HG03103 (cell line): ENCODE measurements around the gene NEK8.
"Not testable (repeated sequence)": the region's sequence is repeated elsewhere in the genome, so short reads cannot be mapped to it uniquely, and the experiment has no call there.

Source experiments
- ATAC-seq: cut with Tn5 transposase; IDR thresholded peaks from one replicate; pipeline ENCODE4 v1.9.1; 2021; ENCODE audit warnings: low read depth; ENCODE audit not compliant: unreplicated experiment

Gene NEK8

DNA sequence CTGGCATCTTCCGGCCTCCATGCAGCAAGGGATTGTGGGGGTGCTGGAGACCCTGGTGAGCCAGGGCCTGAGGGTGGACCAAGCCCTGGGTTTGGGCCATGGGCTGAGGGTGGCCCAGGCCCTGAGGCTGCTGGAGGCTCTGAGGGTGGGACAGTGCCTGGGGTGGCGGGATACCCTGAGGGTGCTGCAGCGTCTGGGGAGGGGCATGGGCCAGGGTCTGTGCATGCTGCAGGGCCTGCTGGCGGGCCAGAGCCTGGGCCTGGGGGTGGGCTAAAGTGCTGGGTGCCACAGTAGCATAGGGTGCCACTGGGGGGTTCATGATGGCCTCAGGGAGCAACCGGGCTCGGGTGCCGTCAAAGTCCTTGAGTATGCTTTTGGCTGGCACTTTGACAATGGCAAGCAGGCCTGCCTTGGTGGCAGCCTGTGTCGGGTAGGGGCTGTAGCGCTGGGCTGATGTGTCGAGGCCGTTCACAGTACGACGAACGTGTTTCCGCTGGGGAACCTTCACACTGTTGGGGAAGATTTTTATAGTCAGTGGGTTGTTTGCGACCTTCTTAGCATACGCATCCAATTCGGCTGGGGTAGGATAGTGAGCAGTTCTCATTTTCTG, 30.8 kb downstream of the NEK8 start:
- no peak for ATAC-seq

DNA sequence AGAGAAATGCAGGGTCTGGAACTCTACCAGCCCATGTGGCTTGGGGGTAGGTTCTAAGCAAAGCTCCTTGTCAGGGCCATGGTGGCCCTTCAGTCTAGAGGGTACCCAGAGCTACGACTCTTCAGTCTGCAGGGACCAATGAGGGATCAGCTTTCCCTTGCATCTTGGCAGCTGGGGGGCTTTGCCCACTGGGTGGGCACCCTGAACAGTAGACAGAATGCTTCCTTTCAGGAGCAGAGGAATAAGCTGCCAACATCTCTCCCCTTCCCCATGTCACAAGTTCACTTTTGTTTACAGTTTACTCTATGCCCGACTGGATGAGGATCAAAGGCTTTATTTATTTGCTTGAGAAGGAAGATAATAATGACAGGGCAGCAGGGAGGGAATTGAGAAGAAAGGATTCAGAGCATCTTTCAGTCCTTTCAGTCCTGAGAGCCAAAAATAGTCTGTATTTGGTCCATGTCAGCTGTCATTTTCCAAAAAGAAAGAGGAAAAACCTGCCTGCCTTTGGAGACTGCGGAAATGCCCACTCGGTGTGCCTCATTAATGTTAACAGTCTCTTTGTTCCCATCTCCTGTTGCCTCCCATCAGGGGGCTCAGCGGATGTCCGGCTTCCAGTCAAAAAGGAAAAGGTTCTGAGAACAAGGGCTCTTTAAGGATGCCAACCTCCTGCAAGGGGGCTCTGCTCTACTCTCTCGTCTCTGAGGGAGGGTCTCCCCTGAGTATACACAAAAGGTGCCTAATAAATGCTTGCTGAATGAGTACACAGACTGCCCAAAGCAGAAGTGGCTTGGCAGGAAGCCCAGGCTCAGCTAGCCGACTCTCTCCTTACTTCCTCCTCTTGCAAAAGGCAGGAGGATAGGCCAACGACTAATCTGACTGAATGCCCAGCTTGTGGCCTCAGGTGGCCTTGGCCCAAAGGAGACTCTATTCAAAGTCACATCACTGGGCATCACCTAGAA, 32.3 kb downstream of the NEK8 start:
- no peak for ATAC-seq

DNA sequence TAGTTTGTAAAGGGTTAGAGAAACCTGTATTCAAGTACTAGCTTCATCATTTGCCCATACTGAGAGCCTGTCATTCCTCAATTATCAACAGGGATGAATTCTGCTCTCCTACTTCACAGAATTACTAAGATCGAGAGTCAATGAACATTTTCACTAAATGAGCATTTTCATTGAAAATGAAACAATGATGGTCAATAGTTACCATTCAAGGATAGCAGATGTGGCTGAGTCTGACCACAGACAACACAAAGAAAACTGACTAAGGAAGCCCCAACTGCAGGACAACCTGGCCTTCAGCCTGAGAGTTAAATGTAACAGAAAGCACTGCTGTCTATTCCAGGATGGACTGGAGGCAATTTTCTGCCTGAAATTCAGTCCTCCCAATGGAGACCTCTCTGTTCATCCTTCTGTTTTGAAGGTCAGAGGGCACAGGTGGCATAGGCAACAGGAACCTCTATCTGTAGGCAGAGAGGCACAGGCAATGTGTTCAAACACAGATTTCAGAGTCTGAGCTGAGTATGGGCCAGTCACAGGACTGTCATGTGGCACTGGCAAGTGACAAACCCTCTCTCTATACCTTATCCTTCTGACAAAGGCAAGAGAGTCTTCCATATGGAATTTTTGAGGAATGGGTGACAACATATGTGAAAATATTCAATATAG, 34.7 kb downstream of the NEK8 start:
- no peak for ATAC-seq

DNA sequence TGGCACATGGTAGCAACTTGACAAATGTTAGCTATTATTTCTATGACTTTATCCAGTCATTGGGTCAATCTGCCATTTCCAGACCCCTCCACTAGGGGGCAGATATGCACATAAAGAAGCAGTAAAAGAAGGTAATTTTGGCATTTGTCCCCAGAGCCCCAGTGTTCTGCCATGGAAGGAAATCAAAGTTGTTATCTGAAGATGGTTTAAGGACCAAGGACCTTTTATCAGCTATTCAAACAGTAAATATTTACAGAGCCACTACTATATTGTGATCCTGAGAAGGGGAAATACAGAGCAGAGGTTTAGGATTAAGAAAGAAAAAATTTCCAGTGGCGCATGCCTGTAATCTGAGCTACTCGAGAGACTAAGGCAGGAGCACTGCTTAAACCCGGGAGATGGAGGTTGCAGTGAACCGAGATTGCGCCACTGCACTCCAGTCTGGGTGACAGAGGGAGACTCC, 35.2 kb downstream of the NEK8 start:
- no peak for ATAC-seq

DNA sequence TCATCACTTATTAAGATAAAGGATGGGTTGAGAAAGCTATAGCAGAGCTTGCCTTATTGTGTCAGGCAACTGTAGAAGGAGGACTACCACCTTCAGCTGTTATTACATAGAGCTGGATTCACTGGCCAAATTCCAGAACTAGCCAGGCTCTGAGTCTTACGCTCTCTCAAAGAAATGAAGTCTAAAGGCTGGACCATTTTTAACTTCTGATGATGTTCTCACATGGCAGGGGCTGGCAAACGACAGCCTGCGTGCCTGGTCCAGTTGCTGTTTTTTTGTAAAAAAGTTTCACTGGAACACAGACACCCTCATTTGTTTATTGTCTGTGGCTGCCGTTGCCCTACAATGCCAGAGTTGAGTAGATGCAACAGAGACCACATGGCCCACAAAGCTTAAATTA, 36.5 kb downstream of the NEK8 start:
- no peak for ATAC-seq

DNA sequence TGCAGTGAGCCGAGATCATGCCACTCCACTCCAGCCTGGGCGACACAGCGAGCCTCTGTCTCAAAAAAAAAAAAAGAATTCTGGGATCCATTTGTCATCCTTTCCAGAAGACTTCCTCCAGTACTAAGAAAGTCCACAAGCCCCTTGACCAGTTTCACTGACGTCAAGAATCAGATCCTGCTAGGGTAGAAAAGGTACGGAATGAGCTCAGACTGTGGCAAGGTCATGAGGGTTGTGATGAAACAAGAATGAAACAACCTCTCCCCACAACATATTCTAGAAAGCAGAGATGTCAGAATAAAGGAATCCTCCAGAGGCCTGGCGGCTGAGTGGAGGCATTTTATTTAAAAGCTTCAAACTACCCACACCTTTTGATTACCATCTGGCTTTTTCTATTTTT, 45.1 kb downstream of the NEK8 start:
- ATAC-seq, result no peak

DNA sequence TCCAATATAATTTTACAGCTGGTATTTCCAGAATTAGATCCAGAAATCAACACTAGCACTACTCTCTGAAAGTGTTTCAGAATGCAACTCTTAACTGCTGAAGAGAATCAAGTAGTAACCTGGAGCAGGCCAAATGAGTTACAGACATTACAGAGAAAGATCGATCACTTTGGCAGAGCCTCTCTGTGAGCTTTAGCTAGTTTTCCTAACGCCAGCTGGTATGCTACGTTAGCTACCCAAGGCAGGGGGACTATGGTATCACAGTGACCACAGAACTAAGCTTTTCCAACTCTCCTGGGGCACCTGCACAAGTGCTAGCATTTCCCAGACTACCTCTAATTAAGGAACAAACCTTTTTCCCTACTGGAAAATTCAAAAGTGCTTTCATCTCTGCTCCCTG, 45.6 kb downstream of the NEK8 start:
- no peak for ATAC-seq

DNA sequence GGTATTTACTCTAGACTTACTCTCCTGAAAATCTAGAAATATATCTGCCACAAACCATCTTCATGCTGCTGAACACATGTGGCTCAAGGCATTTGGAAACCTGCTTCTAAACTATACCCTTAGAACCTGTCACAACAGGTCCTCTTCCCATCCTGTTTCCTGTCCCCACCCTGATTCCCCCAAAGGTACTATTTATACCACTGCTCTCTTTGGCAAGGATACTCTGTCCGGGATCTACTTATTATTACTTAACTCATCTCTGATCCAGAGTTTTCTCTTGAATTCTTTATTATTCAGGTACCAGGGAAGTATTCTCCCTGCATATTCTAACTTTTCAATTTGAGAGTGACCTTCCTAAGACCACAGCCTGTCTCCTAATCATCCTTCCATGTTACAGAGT, 48.6 kb downstream of the NEK8 start:
- ATAC-seq, result no peak

DNA sequence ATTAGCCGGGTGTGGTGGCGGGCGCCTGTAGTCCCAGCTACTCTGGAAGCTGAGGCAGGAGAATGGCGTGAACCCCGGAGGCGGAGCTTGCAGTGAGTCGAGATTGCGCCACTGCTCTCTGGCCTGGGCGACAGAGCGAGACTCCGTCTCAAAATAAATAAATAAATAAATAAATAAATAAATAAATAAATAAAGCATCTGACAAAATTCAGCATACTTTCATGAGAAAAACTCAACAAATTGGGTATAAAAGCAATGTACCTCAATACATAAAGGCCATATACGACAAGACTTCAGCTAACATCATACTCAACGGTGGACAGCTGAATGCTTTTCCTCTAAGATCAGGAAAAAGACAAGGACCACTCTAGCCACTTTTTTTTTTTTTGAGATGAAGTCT, 51.0 kb downstream of the NEK8 start:
- not testable (repeated sequence) for ATAC-seq

DNA sequence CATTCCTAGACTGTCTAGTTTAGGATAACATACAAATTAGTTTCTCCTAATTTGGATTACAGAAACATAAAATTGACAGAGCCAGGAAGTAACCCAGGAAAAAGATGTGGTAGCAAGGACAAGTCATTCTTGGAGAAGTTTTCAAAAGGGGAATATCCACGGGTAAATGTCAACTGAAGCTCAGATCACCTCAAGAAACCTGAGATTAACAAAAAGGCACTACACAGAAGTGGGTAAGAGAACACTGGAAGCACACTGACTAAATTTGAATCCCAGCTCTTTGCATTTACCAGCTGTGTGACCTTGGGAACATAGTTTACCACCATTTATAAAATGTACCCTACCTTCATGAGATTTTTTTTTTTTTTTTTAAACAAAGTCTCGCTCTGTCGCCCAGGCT, 54.6 kb downstream of the NEK8 start:
- ATAC-seq, result no peak

DNA sequence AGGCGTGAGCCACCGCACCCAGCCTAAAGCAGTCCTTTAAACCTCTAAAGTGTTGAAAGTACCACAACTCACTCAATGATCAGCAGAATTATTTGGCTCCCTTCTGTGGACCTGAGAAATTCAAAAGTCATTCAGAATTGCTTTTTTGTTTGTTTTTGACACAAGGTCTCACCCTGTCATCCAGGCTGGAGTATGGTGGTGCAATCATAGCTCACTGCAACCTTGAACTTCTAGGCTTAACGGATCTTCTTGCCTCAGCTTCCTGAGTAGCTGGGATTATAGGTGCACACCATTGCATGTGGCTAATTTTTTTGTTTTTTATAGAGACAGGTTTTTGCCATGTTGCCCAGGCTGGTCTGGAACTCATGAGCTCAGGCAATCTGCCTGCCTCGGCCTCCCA, 59.5 kb downstream of the NEK8 start:
- no peak for ATAC-seq
